Activated CD4-positive, alpha-beta T cell treated with anti-CD3 and anti-CD28 coated beads for 1 hour (primary cell): Measurements from ENCODE around the gene DNAH17.

Experiments used
- DNase-seq: peaks from one replicate; pipeline ENCODE4 v3.0.0-alpha.2; 2020

The DNAH17 gene

DNA sequence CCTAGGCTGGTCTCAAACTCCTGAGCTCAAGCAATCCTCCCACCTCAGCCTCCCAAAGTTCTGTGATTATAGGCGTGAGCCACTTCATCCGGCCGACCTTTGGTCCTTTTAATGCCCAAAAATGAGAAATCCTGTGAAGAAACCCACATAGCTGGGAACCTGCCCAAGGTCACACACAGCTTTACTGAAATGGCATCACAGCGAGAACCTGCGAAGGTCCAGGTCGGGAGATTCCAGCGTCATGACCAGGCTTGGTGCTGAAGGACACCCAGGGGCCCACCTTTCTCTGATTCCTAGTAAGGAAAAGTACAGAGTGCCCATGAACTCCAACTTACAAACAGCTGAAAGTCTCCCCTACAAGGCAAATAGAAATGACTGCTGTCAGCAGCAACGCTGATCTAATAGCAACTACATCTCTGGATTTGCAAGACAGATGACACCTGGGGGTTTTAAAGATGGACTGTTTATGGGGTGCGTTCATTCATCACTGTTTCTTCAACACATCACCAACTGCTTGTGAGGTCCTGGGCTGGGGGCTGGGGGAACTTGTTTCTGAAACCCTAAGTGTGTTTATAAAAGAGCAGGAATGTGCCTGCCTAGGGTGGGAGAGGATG is 24.5 kb upstream of the DNAH17 start:
- no peak for DNase-seq

DNA sequence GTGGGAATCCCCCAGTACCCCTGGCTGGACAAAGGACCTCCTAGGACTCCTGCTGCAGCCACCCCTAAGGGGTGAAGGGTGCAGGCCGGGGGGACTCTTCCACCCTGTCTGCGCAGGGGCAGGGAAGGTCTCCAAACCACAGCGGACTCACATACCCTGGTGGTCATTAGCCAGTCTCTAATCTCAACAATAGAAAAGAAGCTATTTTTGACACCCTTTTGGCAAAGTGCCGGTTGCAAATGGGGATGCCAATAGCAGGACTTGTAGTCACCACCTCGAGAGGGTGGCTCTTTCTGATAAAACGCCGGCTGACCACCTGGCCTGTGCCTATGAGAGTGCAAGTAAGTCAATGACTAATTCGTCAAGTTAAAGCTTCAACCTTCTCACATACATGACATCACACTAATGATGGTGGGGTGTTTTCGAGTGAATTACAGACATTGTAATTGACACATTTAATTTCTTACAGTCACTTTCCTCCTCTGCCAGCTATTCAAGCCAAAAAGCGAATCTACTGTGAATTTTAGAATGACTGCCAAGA is 23.1 kb upstream of the DNAH17 start:
- DNase-seq = no peak

DNA sequence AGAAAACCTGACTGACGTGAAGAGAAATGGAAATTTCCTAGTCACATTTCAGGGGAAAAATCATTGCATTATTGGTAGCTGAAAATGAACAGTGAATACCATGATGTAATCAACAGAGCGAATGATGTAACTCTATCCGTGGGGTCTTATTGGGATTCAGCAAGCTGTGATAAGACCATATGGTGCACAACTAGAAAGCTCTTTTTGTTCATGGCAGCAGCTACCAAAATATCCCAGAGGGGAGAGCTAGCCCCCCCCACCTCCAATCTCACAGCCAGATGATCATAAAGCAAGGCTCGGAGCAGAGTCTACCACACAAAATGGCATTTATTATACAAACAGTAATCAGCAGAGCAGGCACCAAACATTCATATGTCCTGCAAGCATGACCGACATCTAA is 22.2 kb upstream of the DNAH17 start:
- no peak for DNase-seq

DNA sequence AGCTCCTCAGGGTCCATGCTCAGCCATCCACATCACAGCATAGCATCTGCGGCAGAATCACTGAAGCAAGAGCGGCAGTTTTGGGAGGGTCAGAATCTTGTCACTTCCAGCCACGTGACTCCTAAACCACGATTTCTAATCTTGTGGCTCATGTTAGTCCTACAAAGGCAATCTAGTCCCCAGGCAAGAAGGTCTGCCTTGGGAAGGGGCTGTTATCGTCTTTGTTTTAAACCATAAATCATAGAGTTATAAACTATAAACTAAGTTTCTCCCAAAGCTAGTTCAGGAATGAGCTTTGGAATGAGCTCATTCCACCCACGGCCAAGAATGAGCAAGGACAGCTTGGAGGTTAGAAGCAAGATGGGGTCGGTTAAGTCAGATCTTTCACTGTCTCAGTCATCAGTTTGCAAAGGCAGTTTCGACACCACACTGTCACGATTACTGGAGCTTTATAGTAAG is 20.8 kb upstream of the DNAH17 start:
- DNase-seq = no peak

DNA sequence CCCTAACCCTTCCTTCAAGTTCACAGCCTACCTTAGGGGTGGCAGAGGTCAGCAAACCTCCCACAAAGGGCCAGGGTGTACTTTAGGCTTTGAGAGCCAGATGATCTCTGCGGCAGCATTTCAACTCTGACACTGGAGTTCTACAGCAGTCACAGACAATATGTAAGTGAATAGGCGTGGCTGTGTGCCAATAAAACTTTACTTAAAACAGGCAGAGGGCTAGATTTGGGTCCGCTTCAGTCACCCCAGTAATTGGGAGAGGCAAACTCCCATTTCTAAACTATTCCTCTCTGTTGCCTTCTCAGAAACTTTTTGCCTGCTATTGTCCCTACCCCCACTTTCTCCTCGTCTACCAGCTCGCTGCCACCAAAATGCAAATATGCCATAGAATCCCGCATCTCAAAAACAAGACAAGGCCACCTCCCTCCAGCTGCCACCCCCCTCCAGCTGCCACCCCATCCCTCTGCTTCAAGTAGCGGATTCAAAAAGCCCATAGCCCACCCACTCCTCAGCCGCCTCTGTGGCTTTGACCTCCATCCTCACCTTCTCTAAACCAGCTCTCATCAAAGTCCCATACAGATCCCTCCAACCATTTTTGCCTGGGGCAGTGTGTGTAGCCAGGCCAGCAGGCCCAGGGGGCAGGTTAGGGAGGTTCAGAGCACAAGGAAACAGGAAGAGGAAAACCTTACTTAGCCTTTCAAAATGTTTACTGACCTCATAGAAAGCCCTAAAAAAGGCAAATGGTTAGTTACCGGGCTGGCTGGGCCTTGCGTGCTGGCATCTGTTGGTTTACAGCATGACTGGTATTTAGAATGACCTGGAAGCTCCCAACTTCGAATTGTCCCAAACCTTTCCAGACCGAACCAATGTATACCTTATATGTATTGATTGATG is 19.9 kb upstream of the DNAH17 start:
- DNase-seq = no peak

DNA sequence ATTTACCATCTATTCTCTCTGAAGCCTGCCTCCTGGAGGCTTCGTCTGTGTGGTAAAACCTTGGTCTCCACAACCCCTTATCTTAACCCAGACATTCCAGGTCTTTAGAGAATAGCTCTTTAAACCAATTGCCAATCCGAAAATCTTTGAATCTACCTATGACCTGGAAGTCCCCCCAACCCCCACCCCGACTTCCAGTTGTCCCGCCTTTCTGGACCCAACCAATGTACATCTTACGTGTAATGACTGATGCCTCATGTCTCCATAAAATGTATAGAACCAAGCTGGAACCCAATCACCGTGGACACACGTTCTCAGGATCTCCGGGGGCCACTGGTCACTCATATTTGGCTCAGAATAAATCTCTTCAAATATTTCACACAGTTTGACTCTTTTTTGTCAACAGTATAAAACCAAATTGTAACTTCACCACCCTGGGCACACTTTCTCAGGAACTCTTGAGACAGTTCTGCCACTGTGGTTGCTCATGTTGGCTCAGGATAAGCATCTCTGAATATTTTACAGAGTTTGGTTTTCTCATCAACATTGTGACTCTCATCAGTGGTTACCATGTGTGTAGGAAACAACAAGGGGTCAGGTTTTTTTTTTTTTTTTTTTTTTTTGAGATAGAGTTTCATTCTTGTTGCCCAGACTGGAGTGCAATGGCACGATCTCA is 18.1 kb upstream of the DNAH17 start:
- DNase-seq = no peak

DNA sequence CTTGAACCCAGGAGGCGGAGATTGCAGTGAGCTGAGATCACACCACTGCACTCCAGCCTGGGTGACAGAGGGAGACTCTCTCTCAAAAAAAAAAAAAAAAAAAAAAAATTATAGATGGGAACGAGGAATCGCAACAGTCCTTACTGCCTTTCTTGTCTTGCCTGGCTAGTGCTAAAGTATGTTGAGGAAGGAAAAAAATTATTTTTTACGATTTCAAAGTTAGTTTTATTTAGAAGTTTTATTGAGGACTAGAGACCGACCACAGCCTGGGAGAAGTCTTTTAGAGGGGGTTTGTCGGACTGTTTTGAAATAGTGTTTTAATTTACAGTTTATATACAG is 15.8 kb upstream of the DNAH17 start:
- no peak for DNase-seq

DNA sequence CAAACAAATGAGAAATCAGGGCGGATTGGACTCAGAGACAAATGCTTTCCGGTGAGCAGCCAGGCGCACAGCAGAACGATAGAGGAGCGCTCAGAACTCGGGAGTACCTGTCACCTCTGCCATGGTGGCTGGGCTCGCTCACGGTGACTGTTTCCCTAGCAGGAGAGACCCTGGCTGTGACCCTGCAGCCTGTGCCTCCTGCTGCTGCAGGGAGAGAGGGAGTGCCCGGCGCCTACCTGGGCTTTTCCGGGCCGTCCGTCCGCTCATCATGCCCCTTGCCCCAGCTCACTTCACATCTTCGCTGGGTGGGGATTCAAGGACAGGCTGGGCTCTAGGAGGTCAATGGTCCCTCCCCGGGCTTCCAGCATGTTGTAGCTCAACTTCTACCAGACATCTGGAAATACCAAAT is 14.1 kb upstream of the DNAH17 start:
- DNase-seq = no peak

DNA sequence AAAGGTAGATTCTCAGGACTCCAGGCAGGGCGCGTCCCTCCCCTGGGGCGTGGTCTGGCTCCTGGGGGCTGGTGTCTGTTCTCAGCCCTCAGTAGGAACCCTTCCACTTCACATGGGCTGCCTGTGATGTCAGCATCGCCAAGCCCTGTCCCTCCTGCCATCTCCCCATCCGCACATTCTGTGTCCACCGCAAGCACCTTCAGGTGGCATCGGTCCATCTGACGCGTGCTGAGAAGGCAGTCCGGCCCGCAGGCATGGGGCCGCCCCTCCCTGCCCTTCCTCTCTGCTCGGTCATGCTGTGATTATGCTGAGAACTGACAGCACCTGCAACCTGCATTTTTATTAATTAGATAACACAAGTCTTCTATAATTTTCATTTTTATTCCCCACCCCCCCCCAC is 12.7 kb upstream of the DNAH17 start:
- DNase-seq = no peak

DNA sequence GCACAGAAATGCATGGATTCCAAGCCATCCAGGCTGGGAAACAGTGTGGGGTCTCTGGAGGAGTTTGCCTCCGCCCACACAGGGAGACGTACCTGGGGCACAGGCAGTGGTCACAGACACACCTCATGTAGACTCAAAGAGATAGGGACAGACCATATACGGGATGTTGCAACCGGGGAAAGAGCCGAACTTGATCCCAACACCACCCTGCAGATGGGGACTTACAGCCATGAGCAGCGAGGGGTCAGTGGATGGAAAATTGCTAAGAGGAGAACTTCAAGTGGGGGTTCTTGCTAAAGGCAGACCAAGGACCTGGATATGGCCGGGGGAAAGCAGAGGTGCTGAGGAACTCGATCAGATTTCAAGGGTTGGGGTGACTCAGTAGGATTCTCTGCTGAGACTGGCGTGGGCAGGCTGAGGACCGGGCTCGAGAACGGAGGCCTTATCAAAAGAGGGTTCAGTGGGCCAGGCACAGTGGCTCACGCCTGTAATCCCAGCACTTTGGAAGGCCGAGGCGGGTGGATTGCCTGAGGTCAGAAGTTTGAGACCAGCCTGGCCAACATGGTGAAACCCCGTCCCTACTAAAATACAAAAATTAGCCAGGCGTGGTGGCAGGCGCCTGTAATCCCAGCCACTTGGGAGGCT is 12.0 kb upstream of the DNAH17 start:
- no peak for DNase-seq

DNA sequence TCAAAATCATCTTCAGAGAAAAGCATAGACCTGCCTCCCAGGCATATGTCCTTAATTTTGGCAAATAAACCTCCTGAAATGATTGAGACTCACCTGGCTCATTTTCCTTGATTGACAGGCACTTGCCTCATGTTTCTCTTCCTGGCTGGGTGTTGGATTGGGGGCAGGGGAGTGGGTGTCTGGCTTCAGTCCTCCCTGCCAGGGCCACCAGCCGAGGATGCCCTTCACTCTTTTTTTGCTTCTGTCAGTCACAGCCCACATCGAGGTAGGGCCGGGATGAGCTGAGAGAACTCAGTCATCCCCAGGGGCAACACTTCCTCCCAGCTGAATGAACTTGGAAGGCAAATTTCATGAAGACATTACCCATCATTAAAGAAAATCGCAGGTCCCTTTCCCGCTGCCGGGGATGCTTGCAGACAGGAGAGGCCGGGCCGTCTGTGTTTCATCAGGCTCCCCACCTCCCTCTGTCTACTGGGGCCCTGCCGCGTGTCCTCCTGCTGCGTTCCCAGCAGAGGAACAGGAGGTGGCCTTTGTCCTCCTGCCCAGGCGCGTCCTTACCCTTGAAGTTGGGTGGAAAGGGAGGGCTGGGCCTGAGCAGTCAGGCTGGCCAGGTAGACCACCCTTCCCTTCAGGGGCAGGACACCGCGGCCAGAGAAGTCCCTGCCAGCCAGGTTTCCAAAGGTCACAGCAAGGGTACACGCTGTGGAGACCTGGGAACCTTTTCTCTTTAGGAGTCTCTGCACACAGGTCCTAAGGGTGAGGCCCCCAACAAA is 11.2 kb upstream of the DNAH17 start:
- no peak for DNase-seq

DNA sequence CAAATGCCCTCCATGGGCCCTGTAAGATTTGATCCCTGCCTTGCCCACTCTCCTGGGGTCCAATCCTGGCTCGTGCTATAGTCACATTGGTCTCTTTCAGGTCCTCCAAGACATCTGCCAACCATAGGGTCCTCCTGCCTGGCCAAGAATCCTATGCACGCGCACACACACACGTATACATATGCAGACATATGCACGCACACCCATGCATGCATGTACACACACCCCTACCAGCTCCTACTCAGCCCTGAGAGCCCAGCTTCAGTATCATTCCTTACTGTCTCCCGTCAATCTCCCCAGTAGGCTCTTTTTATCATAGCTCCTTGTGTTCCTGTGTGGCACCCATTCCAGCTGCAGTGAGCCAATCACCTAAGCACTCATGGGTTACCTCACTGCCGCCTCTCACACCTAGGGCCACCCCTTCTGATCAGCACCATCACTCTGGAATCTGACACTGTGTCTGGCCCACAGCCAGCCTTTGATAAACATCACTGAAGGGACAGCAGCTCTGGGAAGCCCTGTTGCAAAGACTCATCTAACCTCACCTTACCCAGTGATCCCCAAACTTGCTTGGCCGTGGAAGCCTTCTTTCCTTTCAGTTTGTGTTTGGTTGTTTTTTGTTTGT is 7.9 kb upstream of the DNAH17 start:
- DNase-seq = no peak

DNA sequence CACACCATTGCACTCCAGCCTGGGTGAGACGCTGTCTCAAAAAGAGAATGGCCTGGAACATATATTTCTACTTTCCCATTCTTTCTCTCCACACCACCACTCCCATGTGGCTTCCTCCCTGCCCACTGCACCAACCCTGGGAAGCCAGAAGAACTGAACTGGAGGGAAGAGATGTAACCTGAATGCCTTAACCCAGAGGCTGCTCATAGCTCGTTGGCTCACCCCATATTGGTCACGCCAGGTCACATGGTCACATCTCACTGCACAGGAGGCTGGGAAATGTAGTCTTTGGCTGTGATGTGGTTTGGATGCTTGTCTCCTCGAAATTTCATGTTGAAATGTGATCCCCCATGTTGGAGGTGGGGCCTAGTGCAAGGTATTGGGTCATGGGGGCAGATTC is 5.9 kb upstream of the DNAH17 start:
- no peak for DNase-seq

DNA sequence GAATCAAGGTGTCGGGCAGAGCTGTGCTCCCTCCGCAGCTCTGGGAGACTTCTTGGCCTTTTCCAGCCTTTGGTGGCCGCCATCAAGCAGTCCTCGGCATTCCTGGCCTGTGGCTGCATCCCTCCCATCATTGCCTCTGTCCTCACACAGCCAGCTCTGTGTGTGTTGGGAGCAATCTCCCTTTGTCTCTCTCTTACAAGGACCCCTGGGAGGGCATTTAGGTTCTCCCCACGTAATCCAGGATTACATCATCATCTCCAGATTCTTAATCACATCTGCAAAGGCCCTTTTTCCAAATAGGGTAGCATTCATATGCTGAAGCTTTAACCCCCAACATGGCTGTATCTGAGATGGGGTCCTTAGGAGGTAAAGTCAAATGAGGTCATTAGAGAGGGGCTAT is 4.1 kb upstream of the DNAH17 start:
- no peak for DNase-seq

DNA sequence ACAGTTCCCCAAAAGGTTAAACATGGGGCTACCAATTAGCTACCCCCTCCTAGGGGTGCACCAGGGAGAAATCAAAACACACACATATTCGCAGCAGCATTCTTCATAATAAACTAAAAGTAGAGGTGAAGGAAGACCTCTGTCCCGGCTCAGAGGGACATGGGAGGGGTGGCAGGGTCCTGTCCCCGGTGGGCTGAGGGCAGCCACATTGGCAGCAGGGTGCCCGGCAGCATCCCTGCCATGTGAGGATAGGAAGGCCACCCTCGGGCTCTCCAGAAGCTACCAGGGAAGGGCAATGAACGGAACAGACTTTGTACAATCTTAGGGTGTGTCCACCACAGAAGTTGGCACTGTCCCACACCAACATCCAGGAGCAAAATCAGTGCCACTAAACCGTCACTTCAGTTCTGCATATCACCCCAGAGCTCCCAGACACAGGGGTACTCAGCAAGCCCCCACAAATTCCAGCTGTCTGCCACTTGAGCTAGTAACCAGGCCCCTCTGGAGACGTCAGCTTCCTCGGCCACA is 3.1 kb upstream of the DNAH17 start:
- no peak for DNase-seq

DNA sequence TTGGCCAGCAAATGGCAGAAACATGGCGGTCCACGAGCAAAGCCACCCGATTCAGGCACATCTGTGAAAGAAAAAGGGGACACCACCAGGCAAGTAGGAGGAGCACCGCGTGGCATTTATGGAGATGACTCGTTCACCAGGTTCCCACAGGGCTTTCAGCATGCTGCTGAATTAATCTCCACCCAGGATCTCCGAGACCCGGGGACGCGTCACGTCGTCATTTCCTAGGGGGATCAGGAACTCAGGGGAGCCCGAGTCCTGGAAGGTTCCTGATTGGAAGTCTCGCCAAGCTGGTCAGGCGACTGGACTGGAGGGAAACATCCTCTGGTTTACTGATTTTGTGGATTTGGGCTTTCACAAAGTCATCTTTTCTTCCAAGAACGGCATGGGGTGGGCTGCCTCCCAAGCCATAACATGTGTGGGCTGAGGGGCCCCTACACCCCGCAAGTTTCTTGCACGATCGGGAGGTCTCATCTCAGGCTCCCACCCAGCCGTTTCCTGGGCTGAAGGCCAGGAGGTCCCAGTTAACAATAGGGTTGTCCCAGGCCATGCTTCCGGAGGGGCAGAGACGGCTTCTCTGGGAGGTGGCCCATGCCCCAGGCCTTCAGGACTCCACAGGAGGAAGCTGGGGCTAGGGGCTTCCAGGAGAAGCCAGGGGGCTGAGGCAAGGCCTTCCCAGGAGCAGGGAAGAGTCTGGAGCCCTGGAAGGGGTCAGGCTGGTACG is 645 bp downstream of the DNAH17 start:
- DNase-seq = no peak

DNA sequence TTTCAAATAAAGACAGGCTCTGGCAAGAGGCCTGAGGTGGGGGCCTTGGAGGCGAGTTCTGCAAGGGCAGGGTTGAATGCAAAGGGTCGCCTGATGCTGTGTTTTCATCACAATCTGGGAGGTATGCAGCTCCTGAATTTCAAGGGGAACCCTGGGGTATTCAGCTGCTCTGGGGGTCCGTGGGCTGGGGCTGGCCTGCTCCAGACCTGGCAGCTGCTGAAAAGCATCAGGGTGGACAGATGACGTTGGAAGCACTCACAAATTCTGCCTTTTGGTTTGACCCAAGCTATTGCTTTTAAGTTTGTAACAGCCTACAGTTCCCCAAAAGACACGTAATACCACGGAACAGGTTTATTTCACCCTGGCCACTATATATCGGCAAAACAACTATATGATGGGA is 1.3 kb downstream of the DNAH17 start:
- no peak for DNase-seq

DNA sequence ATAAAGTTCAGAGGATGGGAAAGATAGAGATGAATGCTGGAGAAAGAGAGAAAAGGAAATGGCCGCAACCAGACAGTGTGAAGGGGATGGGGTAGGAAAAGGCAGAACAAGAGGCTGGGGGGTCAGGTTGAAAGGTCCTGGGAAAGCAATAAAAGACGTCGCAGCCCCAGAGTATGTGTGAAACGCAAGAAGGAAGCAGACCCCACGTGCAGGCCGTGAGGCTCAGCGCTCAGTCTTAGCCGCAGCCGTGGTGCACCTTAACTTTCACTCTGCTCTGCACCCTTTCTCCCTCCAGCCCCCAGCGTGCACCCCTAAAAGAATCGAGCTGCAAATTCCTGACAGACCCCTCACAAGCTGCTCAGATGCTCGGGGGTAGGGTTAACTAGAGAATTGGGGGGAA is 1.9 kb downstream of the DNAH17 start:
- no peak for DNase-seq

DNA sequence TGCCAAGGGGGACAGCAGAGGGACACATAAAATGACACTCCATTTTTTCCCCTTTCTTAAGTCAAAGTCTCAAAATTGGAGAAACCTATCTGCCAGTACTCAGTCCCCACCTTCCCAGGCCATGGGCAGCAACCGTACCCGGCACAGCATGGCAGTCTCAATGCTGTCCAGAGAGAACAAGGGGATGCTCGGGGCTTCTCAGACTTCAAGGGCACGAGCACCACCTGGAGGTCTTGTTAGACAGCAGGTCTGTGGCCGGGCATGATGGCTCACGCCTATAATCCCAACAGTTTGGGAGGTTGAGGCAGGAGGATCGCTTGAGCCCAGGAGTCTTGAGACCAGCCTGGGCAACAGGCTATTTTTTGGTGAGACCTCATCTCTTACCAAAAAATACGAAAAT is 3.2 kb downstream of the DNAH17 start:
- no peak for DNase-seq

DNA sequence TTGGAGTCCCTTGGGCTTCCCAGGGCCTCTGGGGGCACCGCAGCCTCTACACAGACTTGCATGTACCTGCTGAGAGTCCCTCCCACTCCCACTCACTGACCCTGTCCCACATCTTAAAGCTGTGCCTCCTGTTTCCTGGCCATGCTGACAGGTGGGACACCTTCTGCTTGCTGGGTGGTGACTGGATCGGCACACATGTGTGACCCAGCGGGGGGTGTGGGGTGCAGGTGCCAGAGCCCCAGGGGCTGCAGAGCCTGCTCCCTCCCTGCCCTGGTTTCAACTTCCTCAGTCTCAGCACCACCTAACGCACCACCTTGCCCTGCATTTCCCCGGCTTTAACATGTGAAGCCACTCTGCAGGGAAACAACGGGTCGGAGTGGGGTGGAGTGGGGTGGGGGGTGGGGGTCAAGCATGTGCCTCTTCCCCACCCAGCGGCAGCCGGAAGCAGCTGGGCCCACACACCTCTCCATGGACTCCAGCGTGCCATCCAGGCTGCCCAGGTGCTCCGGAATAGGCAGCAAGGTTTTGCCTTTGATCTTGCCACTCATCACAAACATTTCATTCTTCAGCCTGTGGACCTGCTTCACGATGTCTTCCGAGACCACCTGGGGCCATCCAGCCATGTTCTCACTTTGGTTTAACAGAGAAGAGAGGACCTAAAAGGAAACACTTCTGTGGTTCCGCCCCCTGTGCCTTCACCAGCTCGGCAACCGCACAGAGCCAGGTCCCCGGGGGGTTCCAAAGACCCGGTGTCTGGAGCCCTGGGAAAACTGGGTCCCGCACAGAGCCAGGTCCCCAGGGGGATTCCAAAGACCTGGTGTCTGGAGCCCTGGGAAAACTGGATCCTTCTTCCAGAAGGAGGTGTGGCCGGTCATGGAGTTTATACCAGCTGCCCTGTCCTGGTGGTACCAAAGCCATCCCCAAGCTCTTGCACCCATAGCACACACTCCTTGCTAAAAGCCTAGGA is 4.7 kb downstream of the DNAH17 start:
- no peak for DNase-seq
